GM06990 (cell line): ENCODE measurements around the gene PCMTD2.

Experiments used
- DNase-seq: peaks from one replicate; pipeline ENCODE4 v3.0.0-alpha.2; 2011; ENCODE audit not compliant: insufficient read length; ENCODE audit errors: extremely low read depth
- H3K27me3 ChIP-seq: replicated peaks from 2 replicates; pipeline ENCODE4 v1.6.0; 2011; ENCODE audit warnings: low read length; ENCODE audit not compliant: control insufficient read depth, insufficient read depth
- H3K36me3 ChIP-seq: 2 replicates; pipeline ENCODE4 v1.5.1; 2011; ENCODE audit warnings: low read length; ENCODE audit not compliant: control insufficient read depth, insufficient read depth
- H3K4me3 ChIP-seq: replicated peaks from 2 replicates; pipeline ENCODE4 v1.5.1; 2011; ENCODE audit warnings: low read depth, mild to moderate bottlenecking, control low read depth, low read length
- CTCF ChIP-seq: IDR thresholded peaks from 2 replicates; pipeline ENCODE4 v1.5.1; 2011; ENCODE audit warnings: low read length, control low read depth, mild to moderate bottlenecking, inconsistent platforms; ENCODE audit not compliant: insufficient read depth, poor library complexity, severe bottlenecking

The PCMTD2 gene

GRCh38 chr20:64225828-64226598, 29.5 kb upstream of the PCMTD2 start:
- Histone ChIP-seq H3K36me3 (no peaks in the 10 kb centered on the region), H3K27me3 (no peaks in the 10 kb centered on the region; the same call in 1 of the 2 replicates), H3K4me3 (no peak overlapping the region)
- DNase-seq: no peak
- TF ChIP-seq CTCF: no peak

- Histone ChIP-seq H3K27me3 (no peaks in the 10 kb centered on the region; the same call in 1 of the 2 replicates), H3K4me3 (no peak overlapping the region), H3K36me3 (no peaks in the 10 kb centered on the region)
- TF ChIP-seq CTCF: no peak
- DNase-seq: no peak
Observed at GRCh38 chr20:64226686-64227580, 28.6 kb upstream of the PCMTD2 start.

- no peak for DNase-seq
- Histone ChIP-seq H3K36me3 (no peaks in the 10 kb centered on the region), H3K27me3 (no peaks in the 10 kb centered on the region; the same call in 1 of the 2 replicates), H3K4me3 (no peak overlapping the region)
- no peak for TF ChIP-seq CTCF
Observed at GRCh38 chr20:64228086-64228653, 27.4 kb upstream of the PCMTD2 start.

- no peaks in the 10 kb centered on the region for H3K36me3 ChIP-seq
- DNase-seq: no peak
- H3K4me3 ChIP-seq: no peak overlapping the region
- no peaks in the 10 kb centered on the region; the same call in 1 of the 2 replicates for H3K27me3 ChIP-seq
- TF ChIP-seq CTCF: no peak
Observed at GRCh38 chr20:64228751-64229506, 26.6 kb upstream of the PCMTD2 start.

GRCh38 chr20:64229507-64230061, 26.0 kb upstream of the PCMTD2 start:
- no peak for TF ChIP-seq CTCF
- Histone ChIP-seq H3K4me3 (no peak overlapping the region), H3K27me3 (no peaks in the 10 kb centered on the region; the same call in 1 of the 2 replicates), H3K36me3 (no peaks in the 10 kb centered on the region)
- DNase-seq: no peak
